HG03575 (cell line): ENCODE measurements around the gene CALML5.

Experiments
- ATAC-seq: cut with Tn5 transposase; IDR thresholded peaks from one replicate; pipeline ENCODE4 v1.9.1; 2021; ENCODE audit not compliant: unreplicated experiment, insufficient number of reproducible peaks, low FRiP score; ENCODE audit errors: extremely low read depth

CALML5 gene

DNA sequence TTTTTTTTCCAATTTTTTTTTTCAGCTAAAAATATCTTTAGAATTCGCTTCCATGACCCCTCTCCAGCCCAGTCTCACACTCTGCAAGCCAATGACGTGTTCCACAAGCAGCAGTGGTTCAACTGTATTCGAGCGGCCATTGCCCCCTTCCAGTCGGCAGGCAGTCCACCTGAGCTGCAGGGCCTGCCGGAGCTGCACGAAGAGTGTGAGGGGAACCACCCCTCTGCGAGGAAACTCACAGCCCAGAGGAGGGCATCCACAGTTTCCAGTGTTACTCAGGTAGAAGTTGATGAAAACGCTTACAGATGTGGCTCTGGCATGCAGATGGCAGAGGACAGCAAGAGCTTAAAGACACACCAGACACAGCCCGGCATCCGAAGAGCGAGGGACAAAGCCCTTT lies 42.8 kb downstream of the CALML5 start:
- no peak for ATAC-seq

DNA sequence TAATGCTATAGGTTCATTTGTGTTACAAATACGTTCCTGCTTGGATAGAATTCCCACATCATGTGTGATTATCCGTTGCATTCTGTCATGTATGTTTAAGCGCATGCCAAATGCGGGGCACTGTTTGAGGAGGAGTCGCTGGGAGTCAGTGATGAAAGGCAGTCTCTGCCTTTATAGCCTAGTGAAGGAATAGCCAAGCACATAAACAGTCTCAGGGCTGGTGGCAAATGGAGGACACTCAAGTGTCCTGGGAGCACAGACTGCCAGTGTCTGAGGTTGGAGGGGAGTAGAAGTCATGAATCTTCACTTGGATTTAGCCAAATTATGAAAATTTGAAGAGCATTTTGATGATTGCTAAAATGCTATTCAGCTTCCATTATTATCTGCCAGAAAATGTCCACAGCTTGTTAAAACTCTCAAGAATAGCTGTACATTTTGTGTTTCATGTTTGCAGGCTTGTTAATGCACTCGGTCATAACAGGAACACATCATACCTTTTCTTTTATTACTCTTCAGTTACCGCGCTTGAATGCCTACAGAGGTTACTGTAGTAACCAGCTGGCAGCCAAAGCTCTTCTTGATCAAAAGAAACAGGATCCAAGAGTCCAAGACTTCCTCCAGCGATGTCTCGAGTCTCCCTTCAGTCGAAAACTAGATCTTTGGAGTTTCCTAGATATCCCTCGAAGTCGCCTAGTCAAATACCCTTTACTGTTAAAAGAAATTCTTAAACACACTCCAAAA lies 45.5 kb downstream of the CALML5 start:
- ATAC-seq = no peak

DNA sequence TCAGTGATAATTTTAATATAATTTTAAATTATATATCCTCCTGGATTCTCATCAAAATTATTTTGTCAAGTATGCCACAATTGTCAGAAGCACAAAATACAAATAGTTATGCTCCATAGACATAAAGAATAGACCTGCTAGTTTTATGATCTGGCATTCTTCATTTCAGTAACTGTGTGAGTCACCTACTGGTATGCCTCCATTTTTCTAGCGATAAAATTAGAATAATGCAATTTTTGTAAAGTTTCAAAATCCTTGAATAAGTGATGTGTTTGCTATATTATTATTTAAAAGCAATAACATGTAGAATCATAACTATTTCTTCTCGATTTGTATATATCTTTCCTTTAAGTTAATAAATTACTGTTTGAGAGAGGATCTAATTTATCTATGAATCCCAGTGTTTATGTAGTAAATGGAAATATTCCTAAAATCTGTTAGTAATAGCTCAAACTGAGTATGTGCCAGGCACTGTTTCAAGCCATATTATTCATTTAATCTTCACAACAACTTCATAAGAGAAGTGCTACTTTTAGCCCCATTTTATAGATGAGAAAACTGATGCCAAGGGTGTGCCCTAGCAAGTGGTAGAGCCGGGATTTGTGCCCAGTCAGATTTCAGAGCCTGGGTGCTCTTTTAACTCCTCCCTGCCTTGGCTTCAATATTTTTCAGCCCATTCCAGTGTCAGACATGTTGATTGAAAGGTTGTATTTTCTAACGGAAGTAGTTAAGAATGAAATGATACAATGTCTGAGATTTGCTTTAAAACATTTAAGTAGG lies 48.6 kb downstream of the CALML5 start:
- no peak for ATAC-seq

DNA sequence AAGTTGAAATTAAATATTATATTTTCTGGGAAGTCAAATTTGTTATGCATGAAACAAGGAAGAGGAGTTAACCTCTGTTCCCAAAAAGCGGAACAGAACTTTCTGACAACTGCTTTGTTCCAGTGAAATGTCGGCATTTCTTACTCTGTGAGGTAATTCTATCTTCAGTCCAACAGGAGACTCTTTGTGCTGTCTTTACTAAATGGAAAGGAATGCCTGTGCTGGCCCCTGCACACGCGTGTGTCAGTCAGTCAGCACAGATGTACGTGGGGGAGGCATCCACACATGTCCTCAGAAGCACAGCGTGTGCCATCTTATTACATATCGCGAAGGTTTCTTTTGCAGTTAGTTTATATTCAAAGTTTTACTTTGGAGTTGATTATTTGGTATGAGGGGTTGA lies 49.5 kb downstream of the CALML5 start:
- ATAC-seq = no peak

DNA sequence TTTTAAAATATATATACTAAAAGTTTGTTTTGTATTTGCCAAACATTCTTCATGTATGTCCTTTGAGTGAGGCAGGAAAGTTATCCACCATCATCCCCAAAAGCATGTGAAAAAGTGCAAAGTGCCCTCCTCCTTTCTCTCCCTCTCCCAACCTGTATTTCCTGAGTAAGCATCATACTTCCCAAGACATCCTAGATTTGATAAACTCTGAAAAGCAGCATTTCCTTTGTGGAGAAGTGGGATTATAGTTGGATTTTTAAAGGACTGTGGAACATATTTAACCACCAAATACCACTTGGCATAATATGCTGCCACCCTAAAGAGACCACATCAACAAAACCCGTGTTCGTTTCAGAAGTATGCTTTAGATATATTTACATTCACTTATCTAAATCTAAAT lies 50.1 kb downstream of the CALML5 start:
- no peak for ATAC-seq
